ENCODE data around the gene GPR146. TPM values are rescaled to one million over a fixed set of nuclear protein-coding genes. Genes with fewer than 3 reads are reported as not detected.

Gene GPR146
- total and polyA plus RNA-seq, 2 of the 13 experiments (the other 11 are each of a cell fraction or from before 2014, with no cell fraction given) = 2.0 to 15.9 TPM

DNA sequence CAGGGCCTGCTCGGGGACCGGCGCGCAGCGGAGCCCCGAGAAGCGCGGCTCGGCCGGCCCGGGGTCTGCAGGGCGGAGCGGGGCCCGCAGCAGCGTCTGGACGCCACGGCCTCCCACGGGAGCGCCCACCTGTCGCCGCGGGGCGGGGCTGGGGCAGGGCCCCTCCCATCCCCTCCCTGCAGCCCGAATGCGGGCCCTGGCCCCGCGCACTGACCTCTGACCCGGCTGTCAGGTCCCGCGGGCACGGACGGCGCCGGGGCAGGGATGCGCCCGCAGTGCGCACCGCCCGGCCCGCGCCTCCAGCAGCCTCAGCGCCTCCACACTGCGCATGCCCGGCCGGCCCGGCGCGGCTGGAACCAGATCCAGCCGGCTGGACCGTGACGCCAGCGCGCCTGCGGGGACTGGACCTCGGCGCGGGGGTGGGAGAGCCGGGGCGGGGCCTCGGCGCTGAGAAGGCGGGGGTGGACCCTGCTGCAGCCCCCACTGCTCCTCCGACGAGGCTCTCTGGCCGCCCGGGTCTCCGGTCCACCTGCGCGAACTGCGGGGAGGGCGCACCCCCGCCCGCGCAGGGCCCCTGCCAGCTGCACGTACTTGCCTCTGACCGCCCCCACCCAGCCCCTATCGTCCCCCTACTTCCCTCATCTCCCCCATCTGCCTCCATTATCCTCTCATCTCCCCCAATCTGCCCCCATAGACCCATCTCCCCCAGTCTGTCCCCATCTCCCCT, 16.1 kb upstream of the GPR146 start (continued):
- TF ChIP-seq, protein P1, sequence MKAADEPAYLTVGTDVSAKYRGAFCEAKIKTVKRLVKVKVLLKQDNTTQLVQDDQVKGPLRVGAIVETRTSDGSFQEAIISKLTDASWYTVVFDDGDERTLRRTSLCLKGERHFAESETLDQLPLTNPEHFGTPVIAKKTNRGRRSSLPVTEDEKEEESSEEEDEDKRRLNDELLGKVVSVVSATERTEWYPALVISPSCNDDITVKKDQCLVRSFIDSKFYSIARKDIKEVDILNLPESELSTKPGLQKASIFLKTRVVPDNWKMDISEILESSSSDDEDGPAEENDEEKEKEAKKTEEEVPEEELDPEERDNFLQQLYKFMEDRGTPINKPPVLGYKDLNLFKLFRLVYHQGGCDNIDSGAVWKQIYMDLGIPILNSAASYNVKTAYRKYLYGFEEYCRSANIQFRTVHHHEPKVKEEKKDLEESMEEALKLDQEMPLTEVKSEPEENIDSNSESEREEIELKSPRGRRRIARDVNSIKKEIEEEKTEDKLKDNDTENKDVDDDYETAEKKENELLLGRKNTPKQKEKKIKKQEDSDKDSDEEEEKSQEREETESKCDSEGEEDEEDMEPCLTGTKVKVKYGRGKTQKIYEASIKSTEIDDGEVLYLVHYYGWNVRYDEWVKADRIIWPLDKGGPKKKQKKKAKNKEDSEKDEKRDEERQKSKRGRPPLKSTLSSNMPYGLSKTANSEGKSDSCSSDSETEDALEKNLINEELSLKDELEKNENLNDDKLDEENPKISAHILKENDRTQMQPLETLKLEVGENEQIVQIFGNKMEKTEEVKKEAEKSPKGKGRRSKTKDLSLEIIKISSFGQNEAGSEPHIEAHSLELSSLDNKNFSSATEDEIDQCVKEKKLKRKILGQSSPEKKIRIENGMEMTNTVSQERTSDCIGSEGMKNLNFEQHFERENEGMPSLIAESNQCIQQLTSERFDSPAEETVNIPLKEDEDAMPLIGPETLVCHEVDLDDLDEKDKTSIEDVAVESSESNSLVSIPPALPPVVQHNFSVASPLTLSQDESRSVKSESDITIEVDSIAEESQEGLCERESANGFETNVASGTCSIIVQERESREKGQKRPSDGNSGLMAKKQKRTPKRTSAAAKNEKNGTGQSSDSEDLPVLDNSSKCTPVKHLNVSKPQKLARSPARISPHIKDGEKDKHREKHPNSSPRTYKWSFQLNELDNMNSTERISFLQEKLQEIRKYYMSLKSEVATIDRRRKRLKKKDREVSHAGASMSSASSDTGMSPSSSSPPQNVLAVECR (CRISPR knock-in tag; IDR thresholded peaks at IDR 0.05; ENCODE audit: borderline replicate concordance) = peak; percentile 77
- TF ChIP-seq, protein P2, sequence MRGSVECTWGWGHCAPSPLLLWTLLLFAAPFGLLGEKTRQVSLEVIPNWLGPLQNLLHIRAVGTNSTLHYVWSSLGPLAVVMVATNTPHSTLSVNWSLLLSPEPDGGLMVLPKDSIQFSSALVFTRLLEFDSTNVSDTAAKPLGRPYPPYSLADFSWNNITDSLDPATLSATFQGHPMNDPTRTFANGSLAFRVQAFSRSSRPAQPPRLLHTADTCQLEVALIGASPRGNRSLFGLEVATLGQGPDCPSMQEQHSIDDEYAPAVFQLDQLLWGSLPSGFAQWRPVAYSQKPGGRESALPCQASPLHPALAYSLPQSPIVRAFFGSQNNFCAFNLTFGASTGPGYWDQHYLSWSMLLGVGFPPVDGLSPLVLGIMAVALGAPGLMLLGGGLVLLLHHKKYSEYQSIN (CRISPR knock-in tag; IDR thresholded peaks at IDR 0.05; ENCODE audit: borderline replicate concordance) = no peak
- no peak for TF ChIP-seq NRL (CRISPR knock-in tag; IDR thresholded peaks at IDR 0.05; ENCODE audit: borderline replicate concordance)
- no peak for TF ChIP-seq ZNF605 (CRISPR knock-in tag; IDR thresholded peaks at IDR 0.05)
- no peak for TF ChIP-seq ESRRA (CRISPR knock-in tag; IDR thresholded peaks at IDR 0.05; ENCODE audit: low read depth)
- TF ChIP-seq ZNF430 (CRISPR knock-in tag; IDR thresholded peaks at IDR 0.05) = no peak
- TF ChIP-seq ZMYM3 (CRISPR knock-in tag; IDR thresholded peaks at IDR 0.05) = no peak
- TF ChIP-seq REXO4 (CRISPR knock-in tag; IDR thresholded peaks at IDR 0.05; ENCODE audit: borderline replicate concordance) = no peak
- no peak for TF ChIP-seq AHR (CRISPR knock-in tag; IDR thresholded peaks at IDR 0.05)
- TF ChIP-seq, protein P3, sequence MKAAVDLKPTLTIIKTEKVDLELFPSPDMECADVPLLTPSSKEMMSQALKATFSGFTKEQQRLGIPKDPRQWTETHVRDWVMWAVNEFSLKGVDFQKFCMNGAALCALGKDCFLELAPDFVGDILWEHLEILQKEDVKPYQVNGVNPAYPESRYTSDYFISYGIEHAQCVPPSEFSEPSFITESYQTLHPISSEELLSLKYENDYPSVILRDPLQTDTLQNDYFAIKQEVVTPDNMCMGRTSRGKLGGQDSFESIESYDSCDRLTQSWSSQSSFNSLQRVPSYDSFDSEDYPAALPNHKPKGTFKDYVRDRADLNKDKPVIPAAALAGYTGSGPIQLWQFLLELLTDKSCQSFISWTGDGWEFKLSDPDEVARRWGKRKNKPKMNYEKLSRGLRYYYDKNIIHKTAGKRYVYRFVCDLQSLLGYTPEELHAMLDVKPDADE (CRISPR knock-in tag; IDR thresholded peaks at IDR 0.05) = no peak
- TF ChIP-seq, protein P4, sequence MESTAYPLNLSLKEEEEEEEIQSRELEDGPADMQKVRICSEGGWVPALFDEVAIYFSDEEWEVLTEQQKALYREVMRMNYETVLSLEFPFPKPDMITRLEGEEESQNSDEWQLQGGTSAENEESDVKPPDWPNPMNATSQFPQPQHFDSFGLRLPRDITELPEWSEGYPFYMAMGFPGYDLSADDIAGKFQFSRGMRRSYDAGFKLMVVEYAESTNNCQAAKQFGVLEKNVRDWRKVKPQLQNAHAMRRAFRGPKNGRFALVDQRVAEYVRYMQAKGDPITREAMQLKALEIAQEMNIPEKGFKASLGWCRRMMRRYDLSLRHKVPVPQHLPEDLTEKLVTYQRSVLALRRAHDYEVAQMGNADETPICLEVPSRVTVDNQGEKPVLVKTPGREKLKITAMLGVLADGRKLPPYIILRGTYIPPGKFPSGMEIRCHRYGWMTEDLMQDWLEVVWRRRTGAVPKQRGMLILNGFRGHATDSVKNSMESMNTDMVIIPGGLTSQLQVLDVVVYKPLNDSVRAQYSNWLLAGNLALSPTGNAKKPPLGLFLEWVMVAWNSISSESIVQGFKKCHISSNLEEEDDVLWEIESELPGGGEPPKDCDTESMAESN (CRISPR knock-in tag; conservative IDR thresholded peaks at IDR 0.05) = peak; percentile 70; the same call in 1 of the 2 replicates
- TF ChIP-seq ZNF543 (CRISPR knock-in tag; IDR thresholded peaks at IDR 0.05) = no peak
- no peak for TF ChIP-seq POLR2AphosphoS2 (IDR thresholded peaks at IDR 0.05; ENCODE audit: low read depth, low read length)
- TF ChIP-seq, protein P5, sequence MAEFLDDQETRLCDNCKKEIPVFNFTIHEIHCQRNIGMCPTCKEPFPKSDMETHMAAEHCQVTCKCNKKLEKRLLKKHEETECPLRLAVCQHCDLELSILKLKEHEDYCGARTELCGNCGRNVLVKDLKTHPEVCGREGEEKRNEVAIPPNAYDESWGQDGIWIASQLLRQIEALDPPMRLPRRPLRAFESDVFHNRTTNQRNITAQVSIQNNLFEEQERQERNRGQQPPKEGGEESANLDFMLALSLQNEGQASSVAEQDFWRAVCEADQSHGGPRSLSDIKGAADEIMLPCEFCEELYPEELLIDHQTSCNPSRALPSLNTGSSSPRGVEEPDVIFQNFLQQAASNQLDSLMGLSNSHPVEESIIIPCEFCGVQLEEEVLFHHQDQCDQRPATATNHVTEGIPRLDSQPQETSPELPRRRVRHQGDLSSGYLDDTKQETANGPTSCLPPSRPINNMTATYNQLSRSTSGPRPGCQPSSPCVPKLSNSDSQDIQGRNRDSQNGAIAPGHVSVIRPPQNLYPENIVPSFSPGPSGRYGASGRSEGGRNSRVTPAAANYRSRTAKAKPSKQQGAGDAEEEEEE (CRISPR knock-in tag; IDR thresholded peaks at IDR 0.05; ENCODE audit: borderline replicate concordance) = no peak
- no peak for TF ChIP-seq ZNF431 (CRISPR knock-in tag; IDR thresholded peaks at IDR 0.05; ENCODE audit: borderline replicate concordance, low read depth)
- TF ChIP-seq THAP11 (CRISPR knock-in tag; IDR thresholded peaks at IDR 0.05) = no peak; the same call in 1 of the 2 replicates
- no peak for TF ChIP-seq ZNF589 (CRISPR knock-in tag; conservative IDR thresholded peaks at IDR 0.05)

Data from HepG2 (cell line).